ENCODE data around the gene YBEY.
"Not testable (repeated sequence)": the region's sequence is repeated elsewhere in the genome, so short reads cannot be mapped to it uniquely, and the experiment has no call there.

The YBEY gene, protein sequence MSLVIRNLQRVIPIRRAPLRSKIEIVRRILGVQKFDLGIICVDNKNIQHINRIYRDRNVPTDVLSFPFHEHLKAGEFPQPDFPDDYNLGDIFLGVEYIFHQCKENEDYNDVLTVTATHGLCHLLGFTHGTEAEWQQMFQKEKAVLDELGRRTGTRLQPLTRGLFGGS

DNA sequence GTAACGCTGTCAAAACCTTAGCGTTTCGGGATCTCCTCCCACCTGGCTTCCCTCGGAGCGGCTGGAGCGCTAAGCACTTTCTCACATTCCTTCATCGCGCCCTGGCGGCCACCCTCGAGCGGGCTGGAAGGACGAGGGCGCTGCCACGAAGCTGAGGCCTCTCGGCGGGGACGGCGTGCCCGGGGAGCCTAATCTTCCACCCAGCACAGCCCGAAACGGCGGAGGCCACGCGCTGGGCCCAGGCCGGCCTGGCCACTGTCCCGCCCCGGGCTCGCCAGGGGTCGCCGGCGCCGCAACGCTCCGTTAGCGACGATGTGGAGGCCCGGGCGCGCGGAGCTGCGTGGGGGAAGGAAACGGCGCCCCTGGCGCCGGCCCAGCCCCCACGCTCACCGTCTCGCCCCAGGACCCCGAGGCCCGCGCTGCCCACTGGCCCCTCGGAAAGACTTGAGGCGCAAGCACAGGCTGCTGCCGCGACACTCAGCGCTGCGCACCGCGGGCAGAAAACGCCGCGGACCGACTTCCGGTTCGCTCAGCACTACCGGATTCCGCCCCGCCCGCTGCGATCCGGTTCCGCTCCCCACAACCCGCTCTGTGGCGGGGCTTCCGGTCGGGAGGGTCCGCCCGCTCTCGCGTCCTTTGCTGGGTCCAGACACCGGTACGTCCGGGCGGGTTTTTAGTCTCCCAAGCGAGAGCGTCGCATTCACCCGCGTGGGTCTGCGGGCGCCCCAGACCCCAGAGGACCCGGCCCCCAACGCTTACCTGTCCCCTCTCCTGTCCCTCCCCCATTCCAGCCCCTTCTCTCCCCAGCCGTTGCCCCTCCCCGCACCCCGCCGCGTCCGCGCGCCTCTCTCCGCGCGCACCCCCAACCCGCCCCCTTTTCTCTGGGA lies at the start of gene YBEY:
YBEY (plus strand) TSS at position 582 of the 887 bp plus-strand sequence. CDS start 572 bp downstream, outside the sequence.
- peak; percentile 59 for DNase-seq

DNA sequence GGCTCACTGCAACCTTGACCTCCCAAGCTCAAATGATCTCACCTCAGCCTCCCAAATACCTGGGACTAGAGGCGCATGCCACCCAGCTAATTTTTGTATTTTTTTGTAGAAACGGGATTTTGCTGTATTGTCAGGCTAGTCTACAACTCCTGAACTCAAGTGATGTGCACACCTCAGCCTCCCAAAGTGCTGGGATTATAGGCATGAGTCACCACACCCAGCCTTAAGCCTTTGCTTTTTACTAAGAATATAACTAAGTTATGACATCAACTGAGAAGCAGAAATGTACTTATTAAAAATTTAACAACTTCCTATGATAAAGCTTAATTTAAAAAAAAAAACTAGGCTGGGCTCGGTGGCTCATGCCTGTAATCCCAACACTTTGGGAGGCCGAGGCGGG lies 48.7 kb upstream of the YBEY start:
- DNase-seq, result no peak

DNA sequence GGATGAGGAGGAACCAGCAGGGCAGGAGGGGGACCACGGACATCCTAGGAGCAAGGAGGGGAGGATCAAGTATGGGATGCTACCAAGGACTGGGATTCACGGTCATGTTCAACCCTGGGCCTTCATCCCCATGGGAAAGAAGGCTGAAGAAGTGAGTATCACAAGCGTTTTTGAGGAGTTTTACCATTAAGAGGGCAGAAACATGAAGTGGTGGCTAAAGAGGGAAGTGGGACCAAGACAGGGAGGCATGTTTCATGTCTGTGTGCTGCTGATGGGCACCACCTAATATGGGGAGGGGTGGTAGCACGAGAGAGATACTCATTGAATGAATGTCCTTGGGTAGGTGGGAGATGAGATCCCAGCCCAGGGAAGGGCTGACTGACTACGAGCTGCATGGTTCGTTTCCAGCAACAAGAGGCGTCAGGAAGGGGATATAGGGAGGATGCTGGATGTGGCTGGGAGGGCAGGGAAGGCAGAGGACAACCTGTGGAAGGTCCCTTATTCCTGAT lies 46.3 kb upstream of the YBEY start:
- no peak for DNase-seq

DNA sequence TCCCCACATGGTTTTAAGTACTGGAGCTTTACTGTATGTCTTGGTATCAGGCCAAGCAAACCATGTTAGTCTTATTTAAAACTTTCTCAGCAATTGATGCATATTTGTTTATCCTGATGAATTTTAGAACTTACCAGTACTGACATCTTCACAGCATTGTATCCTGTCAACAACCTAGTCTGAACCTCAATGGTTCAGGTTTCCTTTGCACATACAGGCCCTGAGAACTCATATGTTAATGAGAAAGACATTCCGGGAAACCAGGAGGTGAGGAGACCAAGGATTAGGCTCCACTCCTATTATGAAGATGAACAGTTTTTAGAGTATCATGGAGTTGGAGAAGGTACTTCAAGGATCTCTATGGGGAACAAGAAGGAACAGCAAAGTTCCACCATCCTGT lies 44.6 kb upstream of the YBEY start:
- not testable (repeated sequence) for DNase-seq

DNA sequence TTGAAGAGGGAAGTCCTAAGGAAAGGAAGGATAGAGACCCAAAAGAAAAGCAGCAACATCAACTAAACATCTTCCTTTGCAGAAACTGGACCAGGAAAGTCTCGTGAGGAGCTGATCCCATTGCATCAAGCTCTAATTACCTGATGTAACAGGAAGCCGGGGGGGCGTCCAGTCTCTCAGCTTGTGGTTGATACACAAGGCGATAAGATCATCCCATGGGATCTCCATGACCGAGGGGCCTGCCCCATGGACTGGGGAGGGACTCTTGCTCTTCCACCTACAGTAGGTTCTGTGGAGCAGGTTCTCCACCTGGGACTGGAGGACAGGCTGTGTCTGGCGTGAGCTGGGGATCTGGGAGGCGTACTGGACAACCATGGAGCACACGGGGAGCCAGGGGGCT lies 42.8 kb upstream of the YBEY start:
- no peak for DNase-seq

DNA sequence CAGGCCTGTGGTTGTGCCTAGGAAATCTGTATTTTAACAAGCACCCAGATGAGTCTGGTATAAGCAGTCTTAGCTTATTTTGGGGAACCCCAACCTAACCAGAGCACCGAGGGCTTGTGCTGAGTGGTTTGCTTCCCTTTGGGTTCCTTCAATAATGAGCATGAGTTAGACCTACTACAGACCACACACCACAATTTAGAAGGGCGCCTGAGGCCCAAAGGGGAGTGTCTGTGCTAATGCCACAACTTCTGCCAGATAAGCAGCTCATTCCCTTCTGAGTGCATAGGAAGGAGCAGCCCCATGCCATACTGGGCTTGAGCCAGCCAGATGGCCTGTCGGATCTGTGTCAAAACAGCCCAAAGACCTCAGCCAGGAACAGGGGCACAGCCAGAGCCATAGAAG lies 42.2 kb upstream of the YBEY start:
- no peak for DNase-seq

DNA sequence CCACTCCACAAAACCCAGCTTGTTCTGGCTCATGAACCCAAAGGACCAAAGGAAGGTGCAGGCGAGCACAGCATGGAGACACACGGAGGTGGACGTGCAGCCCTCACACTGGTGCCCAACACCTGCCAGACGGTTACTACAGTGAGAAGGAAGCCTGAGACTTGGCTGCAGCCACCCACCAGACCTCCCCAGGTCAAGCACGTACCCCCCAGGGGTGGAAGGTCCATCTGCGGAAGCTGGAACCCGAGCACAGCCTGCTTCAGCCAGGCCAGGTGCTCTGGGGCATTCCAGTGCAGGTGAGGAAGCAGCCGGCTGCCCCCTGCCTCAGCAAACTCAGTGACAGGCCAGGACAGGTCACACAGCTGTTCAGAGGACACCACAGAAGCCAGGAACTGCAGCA lies 41.5 kb upstream of the YBEY start:
- DNase-seq, result no peak

DNA sequence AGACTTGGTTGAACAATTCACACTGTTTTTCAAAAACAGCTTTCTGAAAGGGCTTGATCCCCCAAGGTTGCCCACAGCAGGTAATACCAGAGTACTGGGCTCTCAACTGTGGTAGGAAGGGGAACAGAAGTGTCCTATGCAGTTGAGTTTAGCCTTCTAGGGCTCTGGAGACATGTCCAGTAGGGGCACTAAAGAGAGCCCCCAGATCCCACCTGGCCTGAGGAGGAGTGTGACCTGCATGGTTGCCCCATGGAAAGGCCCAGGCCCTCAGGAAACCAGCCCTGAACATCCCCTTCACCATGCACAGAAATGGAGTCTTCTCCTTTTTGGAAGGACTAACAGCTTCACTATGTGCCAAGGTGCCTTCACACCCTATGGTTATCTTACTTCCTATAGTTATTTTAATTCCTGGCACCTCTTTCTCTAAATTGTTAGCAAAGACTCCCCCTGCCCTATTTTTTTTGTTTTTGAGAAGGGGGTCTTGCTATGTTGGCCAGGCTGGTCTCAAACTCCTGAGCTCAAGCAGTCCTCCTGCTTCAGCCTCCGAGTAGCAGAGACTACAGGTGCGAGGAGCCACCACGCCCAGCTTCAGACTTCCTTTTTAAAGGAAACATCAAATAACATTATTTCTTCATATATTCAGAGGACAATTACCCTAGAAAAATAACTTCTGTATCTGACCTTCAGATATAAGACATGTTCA lies 40.8 kb upstream of the YBEY start:
- no peak for DNase-seq

DNA sequence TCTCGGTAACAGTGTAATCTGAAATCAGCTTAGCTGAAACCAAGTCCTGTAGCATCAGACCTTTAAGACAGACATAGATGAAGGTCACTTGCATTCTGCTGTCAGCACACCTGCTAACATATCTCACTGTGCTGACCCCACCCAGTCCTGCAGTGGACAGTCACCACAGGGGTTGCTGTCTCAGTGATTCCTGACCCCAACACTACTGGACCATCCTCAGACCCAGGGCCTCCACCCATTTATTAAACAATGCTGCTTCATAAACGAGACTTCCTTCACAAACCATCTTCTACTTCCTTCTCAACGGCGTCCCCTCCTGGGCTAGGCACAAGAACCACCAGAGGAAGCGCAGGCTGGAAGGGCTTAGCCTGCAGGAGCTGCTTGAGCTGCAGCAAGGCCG lies 39.8 kb upstream of the YBEY start:
- no peak for DNase-seq

DNA sequence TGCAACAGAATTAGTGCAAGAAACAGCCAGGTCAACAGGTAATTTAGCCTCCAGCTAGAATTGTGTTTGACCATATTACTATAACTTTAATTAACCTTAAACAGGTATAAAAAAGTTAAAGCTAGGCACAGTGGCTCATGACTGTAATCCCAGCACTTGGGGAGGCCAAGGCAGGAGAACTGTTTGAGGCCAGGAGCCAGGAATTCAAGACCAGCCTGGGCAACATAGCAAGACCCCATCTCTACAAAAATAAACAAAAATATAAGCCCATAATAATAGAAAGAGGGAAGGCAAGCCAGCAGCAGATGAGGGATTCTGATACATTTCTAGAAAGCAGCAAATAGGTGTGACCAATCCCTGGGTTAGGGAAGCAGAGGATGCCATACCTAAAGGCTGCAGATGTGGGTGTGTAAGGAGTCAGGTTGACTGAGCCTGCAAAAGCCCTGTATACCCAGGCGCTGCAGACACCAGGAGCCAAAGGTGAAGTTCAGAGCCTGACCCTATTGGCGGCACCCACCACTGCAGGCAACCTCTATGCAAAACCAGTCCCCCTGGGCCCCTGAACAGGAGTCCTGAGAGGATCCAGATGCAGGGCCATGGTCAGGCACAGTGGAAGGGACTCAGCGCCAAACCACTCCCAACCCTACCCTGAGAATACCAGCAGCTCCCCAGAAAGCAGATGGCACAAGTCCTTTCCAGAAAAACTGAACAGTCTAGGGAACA lies 38.3 kb upstream of the YBEY start:
- DNase-seq, result no peak

DNA sequence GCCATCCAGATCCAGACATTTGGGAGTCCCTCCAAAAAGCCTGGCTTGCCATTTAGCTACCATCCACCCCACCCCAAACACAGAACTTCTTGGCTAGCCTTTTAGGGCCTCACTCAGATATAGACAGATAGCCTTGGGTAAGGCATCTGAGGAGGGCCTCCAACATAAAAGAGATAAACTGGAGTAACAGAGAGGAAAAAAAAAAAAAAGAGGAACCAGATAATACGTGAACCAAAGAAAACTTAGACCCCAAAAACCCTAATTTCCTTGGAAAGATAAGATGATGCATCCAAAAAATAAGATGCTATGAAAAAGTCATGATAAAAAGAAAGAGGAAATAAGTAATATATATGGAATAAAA lies 37.7 kb upstream of the YBEY start:
- no peak for DNase-seq

DNA sequence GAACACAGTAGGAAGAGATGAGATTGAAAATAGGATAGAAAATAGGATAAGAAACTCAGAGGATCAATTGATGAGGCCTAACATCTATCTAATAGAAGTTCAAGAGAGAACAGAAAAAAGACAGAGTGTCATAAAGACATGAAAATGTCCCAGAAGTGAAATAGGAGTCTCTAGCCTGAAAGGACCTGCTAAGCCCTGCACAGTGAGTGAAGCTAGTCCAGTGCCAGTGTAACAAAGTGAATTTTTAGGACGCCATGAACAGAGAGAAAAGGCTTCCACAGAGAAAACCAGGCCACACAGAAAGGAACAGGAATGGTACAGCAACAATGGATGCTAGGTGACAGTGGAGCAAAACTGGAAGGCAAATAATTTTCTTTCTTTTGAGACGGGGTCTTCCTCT lies 37.3 kb upstream of the YBEY start:
- no peak for DNase-seq

DNA sequence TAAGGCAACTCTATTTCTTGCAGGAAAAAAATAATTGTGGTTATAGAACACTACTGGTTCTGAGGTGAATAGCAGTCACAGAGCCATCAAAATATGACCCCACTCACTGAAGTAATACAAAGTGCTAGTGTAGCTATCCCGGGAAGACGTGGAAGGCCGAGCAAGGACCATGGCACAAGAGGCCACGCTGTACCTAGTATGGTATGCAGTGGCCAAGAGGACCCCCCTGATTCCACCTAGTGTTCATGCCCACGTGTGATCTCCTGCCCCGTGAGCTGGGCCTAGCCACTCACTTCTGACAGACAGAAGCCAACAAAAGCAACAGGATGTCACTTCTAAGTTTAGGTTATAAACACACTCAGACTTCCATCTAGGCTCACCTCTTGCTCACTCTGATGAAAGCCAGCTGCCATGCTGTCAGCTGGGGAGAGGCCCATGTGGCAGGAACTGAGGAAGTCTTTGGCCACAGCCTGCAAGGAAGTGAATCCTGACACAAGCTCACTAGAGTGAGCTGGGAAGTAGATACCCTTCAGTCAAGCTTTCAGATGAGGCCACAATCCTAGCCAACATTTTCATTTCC lies 35.9 kb upstream of the YBEY start:
- DNase-seq, result no peak

DNA sequence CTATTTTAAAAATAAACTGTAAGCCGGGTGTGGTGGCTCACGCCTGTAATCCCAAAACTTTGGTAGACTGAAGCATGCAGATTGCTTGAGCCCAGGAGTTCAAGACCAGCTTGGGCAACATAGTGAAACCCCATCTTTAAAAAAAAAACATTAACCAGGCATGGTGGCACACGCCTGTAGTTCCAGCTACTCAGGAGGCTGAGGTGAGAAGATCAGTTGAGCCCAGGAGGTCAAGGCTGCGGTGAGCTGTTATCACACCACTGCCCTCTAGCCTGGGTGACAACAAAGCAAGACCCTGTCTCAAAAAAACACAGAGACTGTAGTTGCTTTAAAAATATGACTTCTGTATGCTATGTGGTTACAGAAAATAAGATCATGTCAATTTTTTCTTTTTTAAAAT lies 33.3 kb upstream of the YBEY start:
- DNase-seq, result no peak

DNA sequence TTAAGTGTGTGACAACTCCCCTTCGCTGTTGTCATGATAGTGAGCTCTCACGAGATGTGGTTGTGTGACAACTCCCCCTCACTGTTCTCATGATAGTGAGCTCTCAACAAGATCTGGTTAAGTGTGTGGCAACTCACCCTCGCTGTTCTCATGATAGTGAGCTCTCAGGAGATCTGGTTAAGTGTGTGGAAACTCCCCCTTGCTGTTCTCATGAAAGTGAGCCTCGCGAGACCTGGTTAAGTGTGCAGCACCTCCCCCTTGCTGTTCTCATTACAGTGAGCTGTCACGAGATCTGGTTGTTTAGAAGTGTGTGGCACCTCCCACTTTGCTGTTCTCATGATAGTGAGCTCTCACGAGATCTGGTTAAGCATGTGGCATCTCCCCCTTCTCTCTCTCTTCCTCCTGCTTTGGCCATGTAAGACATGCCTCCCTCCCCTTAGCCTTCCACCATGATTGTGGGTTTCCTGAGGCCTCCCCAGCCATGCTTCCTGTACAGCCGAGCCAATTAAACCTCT lies 32.5 kb upstream of the YBEY start:
- DNase-seq, result no peak

DNA sequence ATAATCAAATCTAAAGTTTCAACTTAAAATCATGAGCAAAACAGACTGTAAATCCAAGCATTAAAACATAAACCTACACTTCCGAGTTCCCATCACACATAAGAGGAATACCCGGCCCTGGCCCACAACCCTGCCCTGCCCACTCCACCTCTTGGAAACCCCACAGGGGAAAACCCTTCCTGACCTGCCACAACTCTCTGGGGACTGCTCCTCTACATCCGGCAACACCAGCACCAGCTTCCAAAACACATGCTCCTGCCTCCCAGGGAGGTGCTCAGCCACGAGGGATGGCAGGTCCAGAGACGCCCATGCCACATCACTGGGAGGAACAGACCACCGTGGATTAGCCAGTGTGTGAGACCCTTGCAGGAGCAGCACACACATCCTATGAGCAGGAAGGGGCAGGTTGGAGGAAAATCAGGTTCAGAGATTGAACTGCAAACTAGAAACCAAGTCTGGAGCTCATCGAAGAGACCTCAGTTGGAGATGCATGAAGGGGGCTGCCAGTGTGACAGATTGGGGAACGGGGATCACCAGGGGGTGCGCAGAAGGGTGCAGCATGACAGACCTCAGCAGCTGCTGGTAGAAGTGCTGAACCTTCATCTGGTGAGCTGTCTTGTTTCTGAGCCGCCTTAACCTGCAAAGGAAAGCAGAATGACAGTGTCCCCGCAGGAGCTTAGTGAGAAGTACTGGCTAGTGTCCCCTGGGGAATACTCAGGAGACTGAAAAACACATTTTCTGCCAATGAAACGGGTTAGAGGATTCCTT lies 31.8 kb upstream of the YBEY start:
- DNase-seq, result no peak

DNA sequence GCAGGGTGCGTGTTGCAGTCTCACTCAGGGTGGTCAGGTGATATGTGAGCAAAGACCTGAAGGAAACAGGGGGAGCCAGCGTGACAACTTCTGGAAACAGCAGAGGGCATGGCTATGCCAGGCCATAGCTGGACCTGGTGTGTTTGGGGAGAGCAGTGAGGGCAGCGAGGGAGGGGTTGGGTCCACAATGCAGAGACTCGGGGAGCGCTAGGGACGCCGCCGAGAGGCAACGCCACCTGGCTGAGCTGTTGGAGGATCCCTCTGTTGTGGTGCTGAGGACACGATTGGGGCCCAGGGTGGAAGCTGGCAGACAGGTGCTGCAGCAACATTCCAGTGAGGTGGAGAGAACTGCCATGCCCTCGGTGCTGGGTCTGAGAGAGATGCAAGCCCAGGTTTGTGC lies 31.0 kb upstream of the YBEY start:
- no peak for DNase-seq

DNA sequence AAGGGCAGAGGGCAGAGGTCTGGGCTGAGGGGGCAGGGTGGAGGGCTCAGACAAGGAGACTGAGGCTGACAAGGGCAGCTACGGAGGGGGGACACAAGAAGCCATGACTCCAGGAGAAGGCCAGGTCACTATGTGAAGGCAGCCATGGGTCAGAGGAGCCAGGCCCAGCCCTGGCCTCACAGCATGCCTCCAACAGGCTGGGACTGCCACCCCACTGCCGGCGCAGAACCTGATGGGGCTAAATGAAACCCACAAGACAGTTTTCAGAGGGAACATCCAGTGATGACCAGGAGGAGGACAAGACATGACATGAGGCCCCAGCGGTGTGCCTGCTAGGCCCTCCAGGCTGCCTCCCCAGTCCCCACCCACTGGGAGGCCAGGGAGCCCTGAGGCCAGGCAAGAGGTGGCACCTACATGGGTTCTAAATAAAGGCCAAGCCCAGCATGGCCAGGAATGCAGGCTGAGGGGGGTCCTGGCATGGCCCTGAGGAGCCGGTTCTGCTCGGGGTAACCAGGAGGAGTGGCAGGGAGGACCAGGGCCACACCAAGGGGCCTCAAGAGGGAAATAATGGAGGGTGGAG lies 30.3 kb upstream of the YBEY start:
- DNase-seq, result no peak

DNA sequence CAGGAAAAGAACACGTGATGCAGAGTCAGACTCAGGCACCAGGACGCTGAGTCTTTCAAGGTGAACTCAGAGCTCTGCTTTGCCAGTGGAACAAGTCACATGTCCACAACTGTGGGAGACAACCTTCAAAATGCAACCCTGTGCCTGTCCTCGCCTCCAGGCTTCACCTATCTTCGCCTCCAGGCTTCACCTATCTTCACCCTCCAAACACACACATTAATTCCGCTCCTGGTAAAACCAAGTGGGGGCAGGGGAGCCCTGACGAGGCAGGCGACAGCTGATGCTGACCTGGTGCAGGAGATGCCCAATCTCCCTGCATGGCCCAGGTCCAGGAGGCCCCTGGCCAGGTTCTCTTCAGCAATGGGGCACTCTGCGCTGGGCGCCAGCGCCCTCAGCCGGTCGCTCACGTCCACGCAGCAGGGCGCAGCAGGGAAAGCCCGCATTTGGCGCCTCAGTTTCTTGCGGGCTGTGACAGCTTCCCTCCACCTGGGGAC lies 29.6 kb upstream of the YBEY start:
- no peak for DNase-seq

DNA sequence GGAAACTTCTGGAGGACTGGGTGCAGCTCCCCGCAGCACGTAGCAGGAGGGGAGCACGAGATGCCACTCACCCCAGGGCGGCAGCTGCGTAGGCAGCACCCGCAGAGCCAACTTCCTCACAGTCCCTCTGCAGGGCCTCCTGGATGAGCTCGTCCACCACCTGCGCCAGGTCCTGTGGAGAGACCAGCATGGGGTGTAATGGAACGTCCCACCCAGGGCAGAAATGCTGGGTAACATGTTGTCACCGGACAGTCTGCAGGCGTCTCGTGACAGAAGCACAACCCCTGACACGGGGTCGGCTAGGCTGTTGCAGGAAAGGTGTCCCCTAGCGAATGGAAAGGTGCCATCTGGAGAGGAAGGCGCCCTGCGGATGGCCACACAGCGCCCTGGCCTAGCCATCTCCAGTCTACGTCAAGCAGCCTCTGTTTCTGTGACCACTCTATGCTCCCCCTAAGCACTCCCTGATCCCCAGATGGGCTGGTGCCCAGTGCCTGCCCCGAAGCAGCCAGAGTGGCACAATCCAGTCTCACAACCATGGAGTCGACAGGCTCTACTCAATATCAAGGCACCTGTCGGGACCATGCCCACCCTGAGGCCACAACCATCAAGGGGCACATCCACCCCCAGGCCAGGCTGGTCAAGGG lies 22.0 kb upstream of the YBEY start:
- DNase-seq, result no peak

DNA sequence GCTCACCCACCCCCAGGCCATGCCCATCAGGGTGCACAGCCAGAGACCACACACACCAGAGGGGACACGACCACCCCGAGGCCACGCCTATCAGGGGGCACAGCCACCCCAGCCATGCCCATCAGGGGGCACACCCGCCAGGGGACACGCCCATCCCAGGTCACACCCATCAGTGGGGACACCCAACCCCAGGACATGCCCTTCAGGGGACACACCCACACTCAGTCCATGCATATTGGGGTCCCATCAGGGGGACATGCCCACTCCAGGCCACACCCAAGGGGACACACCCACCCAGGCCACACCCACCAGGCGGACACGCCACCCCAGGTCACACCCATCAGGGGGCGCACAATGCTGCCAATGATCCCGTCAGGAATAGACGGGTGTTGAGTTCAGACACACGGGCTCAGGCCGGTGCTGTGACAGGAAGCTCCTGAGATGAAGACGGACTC lies 21.4 kb upstream of the YBEY start:
- DNase-seq, result no peak

Measured in SHP77 treated with DMSO at 0.1 percent for 48 hours (cell line).